Epithelial cell of proximal tubule (primary cell): ENCODE results near the gene CIDEB. TPM values are rescaled to one million over a fixed set of nuclear protein-coding genes. Genes with fewer than 3 reads are reported as not detected.

Experiments
- DNase-seq: peaks from one replicate; pipeline ENCODE4 v3.0.0-alpha.2; 2011; ENCODE audit warnings: low read depth
- H3K4me3 ChIP-seq: 2 replicates; pipeline ENCODE4 v1.5.1; 2011; ENCODE audit warnings: low read depth, mild to moderate bottlenecking, low read length
- total RNA-seq: library from RNA; depleted of rRNA; stranded (reverse); fragments of >200 nt; gene quantifications from 2 replicates; pipeline ENCODE4 v1.2.3, GENCODE V29; 2015
- TF ChIP-seq, protein P1 (sequence below): conservative IDR thresholded peaks from 2 replicates; pipeline ENCODE4 v1.5.1; 2012; ENCODE audit warnings: low read depth, mild to moderate bottlenecking, low read length

The CIDEB gene
- total RNA-seq, 1 donor from 2014 or later: 3.6 TPM

GRCh38 chr14:24317141-24317928 lies 9.6 kb upstream of the CIDEB start:
- TF ChIP-seq, protein P1, sequence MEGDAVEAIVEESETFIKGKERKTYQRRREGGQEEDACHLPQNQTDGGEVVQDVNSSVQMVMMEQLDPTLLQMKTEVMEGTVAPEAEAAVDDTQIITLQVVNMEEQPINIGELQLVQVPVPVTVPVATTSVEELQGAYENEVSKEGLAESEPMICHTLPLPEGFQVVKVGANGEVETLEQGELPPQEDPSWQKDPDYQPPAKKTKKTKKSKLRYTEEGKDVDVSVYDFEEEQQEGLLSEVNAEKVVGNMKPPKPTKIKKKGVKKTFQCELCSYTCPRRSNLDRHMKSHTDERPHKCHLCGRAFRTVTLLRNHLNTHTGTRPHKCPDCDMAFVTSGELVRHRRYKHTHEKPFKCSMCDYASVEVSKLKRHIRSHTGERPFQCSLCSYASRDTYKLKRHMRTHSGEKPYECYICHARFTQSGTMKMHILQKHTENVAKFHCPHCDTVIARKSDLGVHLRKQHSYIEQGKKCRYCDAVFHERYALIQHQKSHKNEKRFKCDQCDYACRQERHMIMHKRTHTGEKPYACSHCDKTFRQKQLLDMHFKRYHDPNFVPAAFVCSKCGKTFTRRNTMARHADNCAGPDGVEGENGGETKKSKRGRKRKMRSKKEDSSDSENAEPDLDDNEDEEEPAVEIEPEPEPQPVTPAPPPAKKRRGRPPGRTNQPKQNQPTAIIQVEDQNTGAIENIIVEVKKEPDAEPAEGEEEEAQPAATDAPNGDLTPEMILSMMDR: no peak
- no peak for DNase-seq

GRCh38 chr14:24316597-24316950 lies 8.8 kb upstream of the CIDEB start:
- H3K4me3 ChIP-seq: no peak overlapping the region
- no peak for DNase-seq
- TF ChIP-seq, protein P1: no peak

More at GRCh38 chr14:24317141-24317928, 9.6 kb upstream of the CIDEB start:
- H3K4me3 ChIP-seq: no peak overlapping the region

DNA sequence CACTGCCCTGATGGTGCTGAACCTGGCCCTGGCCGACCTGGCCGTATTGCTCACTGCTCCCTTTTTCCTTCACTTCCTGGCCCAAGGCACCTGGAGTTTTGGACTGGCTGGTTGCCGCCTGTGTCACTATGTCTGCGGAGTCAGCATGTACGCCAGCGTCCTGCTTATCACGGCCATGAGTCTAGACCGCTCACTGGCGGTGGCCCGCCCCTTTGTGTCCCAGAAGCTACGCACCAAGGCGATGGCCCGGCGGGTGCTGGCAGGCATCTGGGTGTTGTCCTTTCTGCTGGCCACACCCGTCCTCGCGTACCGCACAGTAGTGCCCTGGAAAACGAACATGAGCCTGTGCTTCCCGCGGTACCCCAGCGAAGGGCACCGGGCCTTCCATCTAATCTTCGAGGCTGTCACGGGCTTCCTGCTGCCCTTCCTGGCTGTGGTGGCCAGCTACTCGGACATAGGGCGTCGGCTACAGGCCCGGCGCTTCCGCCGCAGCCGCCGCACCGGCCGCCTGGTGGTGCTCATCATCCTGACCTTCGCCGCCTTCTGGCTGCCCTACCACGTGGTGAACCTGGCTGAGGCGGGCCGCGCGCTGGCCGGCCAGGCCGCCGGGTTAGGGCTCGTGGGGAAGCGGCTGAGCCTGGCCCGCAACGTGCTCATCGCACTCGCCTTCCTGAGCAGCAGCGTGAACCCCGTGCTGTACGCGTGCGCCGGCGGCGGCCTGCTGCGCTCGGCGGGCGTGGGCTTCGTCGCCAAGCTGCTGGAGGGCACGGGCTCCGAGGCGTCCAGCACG lies 8.2 kb upstream of the CIDEB start:
- TF ChIP-seq, protein P1: peak; percentile 3
- DNase-seq: no peak

GRCh38 chr14:24315243-24315806 lies 7.5 kb upstream of the CIDEB start:
- TF ChIP-seq, protein P1: no peak
- no peak for DNase-seq
- H3K4me3 ChIP-seq: no peak overlapping the region

More for the DNA sequence above, 8.2 kb upstream of the CIDEB start:
- H3K4me3 ChIP-seq: no peak overlapping the region

DNA sequence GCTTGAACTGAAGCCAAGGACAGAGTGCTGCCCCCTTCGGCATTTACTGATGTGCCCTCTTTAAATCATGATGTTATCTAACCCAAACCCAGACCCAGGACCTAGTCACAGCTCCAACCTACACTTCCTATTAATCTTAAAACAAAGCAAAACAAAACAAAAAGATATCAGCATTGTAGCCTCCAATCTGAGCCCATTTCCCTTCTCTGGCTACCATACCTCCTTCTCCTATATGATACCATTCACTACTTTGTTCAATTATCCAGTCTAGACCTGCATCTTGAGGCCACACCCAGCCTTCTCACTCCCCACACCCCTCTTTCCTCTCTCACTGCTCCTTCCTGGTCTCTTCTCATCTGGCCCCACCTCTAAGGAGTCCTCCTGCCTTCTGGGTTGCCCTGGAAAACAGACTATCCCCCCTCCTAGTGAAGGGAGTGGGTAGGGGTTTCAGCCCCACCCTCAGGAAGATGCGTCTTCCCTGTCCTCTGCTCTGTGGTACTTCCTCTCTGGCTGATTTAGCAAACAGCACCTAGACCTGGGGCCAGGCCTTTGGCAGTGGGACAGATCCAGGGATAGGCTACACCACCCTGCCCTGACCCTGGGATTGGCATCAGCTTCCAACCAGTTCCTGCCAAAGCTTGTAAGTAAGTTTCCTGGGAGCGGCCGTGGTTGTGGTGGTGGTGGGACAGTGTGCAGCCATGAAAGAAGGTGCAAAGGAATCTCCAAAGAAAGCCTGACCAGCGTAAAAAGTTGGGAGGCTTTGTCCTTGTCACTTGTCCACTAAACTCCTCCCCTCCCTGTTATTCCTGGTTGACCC lies 6.8 kb upstream of the CIDEB start:
- H3K4me3 ChIP-seq: no peak overlapping the region
- no peak for DNase-seq
- TF ChIP-seq, protein P1: no peak

DNA sequence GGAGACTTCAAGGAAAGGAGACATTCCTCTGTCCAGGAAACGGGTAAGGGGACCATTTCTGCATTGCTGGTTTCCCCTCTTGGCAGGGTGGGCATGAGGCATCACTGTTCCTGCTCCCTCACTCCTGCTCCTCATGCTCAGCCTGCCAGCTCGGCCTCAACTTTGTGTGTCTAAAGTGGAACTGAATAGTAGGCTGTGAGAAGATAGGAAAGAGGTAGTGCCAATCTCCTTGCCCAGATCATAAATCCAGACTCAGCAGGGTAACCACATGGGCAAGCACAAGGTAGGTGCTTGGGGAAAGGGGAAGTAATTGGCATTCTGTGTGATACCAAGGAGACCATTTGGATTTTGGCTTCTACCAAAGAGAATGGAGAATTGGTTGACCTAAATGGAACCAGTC lies 6.1 kb upstream of the CIDEB start:
- H3K4me3 ChIP-seq: no peak overlapping the region
- TF ChIP-seq, protein P1: no peak
- no peak for DNase-seq
